MCF 10A (cell line): Measurements from ENCODE around the gene PCDHGB6. TPM values are rescaled to one million over a fixed set of nuclear protein-coding genes. Genes with fewer than 3 reads are reported as not detected.
"Not testable (repeated sequence)": the region's sequence is repeated elsewhere in the genome, so short reads cannot be mapped to it uniquely, and the experiment has no call there.

Experiments used
- BruUV-seq: library from RNA; stranded (reverse); fragments of 400-500 nt; replicated peaks from 2 replicates; lab custom pipeline; 2021; lab: Mats Ljungman, UMichigan
- CTCF ChIA-PET: fragments of 300-600 bp; sonication (Branson Sonifier 250); formaldehyde crosslinking; extraction: SDS; loops from one replicate; lab custom pipeline; 2021; ENCODE audit warnings: antibody characterized with exemption, inconsistent platforms; lab: Yijun Ruan, JAX
- POLR2A ChIA-PET: fragments of 300-600, 350-650 bp; sonication (Branson Sonifier 250); formaldehyde crosslinking; extraction: SDS; loops from one replicate; lab custom pipeline; 2020; ENCODE audit warnings: antibody characterized with exemption, inconsistent platforms; lab: Yijun Ruan, JAX
- DNase-seq: peaks from one replicate; pipeline ENCODE4 v3.0.0-alpha.2; 2018; ENCODE audit not compliant: unreplicated experiment
- H3K27ac Mint-ChIP-seq: one replicate; pipeline ENCODE4 v1.8.0; 2022; ENCODE audit warnings: mild to moderate bottlenecking, low read depth, mixed read lengths; ENCODE audit not compliant: unreplicated experiment
- H3K27me3 Mint-ChIP-seq: one replicate; pipeline ENCODE4 v1.8.0; 2022; ENCODE audit warnings: mixed read lengths; ENCODE audit not compliant: insufficient read depth, unreplicated experiment
- H3K36me3 Mint-ChIP-seq: one replicate; pipeline ENCODE4 v1.8.0; 2022; ENCODE audit warnings: mild to moderate bottlenecking, moderate library complexity, mixed read lengths; ENCODE audit not compliant: insufficient read depth, unreplicated experiment
- H3K4me1 Mint-ChIP-seq: one replicate; pipeline ENCODE4 v1.8.0; 2022; ENCODE audit warnings: mixed read lengths; ENCODE audit not compliant: insufficient read depth, unreplicated experiment
- H3K4me3 Mint-ChIP-seq: one replicate; pipeline ENCODE4 v1.8.0; 2022; ENCODE audit warnings: mild to moderate bottlenecking, moderate library complexity, mixed read lengths; ENCODE audit not compliant: unreplicated experiment
- H3K9me3 Mint-ChIP-seq: one replicate; pipeline ENCODE4 v1.8.0; 2022; ENCODE audit warnings: mixed read lengths; ENCODE audit not compliant: unreplicated experiment
- CTCF ChIP-seq: fragments of 200-600 bp; IDR thresholded peaks from one replicate; pipeline ENCODE4 v1.8.0; 2022; ENCODE audit warnings: antibody characterized with exemption, mild to moderate bottlenecking; ENCODE audit not compliant: unreplicated experiment
- intact Hi-C: fragments of 100-400 bp; cut with micrococcal nuclease; formaldehyde crosslinking; loops from 2 replicates; pipeline ENCODE4 v1.14.1; 2022
- total RNA-seq: library from RNA; stranded (reverse); gene quantifications from 2 replicates; pipeline ENCODE4 v1.2.3, GENCODE V29; 2022

Gene PCDHGB6
- total RNA-seq, 1 experiment from 2014 or later, result 0.68 TPM

GRCh38 chr5:141393267-141393666, 14.6 kb upstream of the PCDHGB6 start:
- H3K36me3 Mint-ChIP-seq, result no peaks in the 10 kb centered on the region
- BruUV-seq, result no TSS peak
- H3K27ac Mint-ChIP-seq, result no peak overlapping the region
- no peaks in the 10 kb centered on the region for H3K4me1 Mint-ChIP-seq
- intact Hi-C loops, result no loop called here
- H3K9me3 Mint-ChIP-seq, result peaks cover 34% of the 10 kb centered on the region
- POLR2A ChIA-PET, result no interaction called here
- H3K4me3 Mint-ChIP-seq, result no peak overlapping the region
- CTCF ChIA-PET, result interaction anchor here (0.6 to 2.5 kb wide), 7 partner anchors 13 to 174 kb away, joined by 3 to 14 read pairs (median 3); partner anchors contain the start of gene PCDHGA5
- DNase-seq, result no peak
- no peaks in the 10 kb centered on the region for H3K27me3 Mint-ChIP-seq
- TF ChIP-seq CTCF, result no peak

- CTCF ChIA-PET, result interaction anchor here (0.6 to 3.7 kb wide), 4 partner anchors 128 to 170 kb away, joined by 3 to 32 read pairs (median 12); no protein-coding TSS in a partner anchor
- peaks cover 29% of the 10 kb centered on the region for H3K9me3 Mint-ChIP-seq
- intact Hi-C loops, POLR2A ChIA-PET, BruUV-seq, DNase-seq, H3K27me3 Mint-ChIP-seq, H3K4me1 Mint-ChIP-seq, H3K27ac Mint-ChIP-seq, H3K4me3 Mint-ChIP-seq, H3K36me3 Mint-ChIP-seq: not testable (repeated sequence)
Measured at GRCh38 chr5:141394401-141395187, 13.2 kb upstream of the PCDHGB6 start.

GRCh38 chr5:141397756-141398551, 9.9 kb upstream of the PCDHGB6 start, which contains the start of gene PCDHGB5:
Gene PCDHGB5 (plus strand): TSS chr5:141397947. CDS start chr5:141398128, 181 bp downstream.
- DNase-seq, H3K4me1 Mint-ChIP-seq, intact Hi-C loops, H3K27me3 Mint-ChIP-seq, H3K36me3 Mint-ChIP-seq: not testable (repeated sequence)
- BruUV-seq, result TSS peak; percentile 58
- ChIA-PET POLR2A (interaction anchor here (0.6 to 1.5 kb wide), 5 partner anchors 163 to 435 kb away, joined by 3 to 6 read pairs (median 3); partner anchors contain the start of gene PCDHB14), CTCF (interaction anchor here (0.6 to 3.7 kb wide), 17 partner anchors 8 to 206 kb away, joined by 3 to 32 read pairs (median 3); partner anchors contain the start of genes PCDHB14 and PCDHGC3)
- Mint-ChIP-seq H3K27ac (peak within 1 kb of the TSS; percentile 70), H3K4me3 (peak within 1 kb of the TSS; percentile 57), H3K9me3 (peaks cover 36% of the 10 kb centered on the region)
- peak; percentile 56 for TF ChIP-seq CTCF

GRCh38 chr5:141398608-141399007, 9.2 kb upstream of the PCDHGB6 start:
- no peak overlapping the region for H3K4me3 Mint-ChIP-seq
- peaks cover 5% of the 10 kb centered on the region for H3K36me3 Mint-ChIP-seq
- no peak for DNase-seq
- H3K27ac Mint-ChIP-seq, result no peak overlapping the region
- intact Hi-C loops, result no loop called here
- H3K4me1 Mint-ChIP-seq, result no peaks in the 10 kb centered on the region
- no peak for TF ChIP-seq CTCF
- no peaks in the 10 kb centered on the region for H3K27me3 Mint-ChIP-seq
- ChIA-PET POLR2A (no interaction called here), CTCF (interaction anchor here (0.6 to 3.7 kb wide), 5 partner anchors 56 to 167 kb away, joined by 3 to 32 read pairs (median 3); no protein-coding TSS in a partner anchor)
- H3K9me3 Mint-ChIP-seq, result peaks cover 36% of the 10 kb centered on the region
- BruUV-seq, result no TSS peak
